ENCODE measurements around the gene GALNT18.

DNA sequence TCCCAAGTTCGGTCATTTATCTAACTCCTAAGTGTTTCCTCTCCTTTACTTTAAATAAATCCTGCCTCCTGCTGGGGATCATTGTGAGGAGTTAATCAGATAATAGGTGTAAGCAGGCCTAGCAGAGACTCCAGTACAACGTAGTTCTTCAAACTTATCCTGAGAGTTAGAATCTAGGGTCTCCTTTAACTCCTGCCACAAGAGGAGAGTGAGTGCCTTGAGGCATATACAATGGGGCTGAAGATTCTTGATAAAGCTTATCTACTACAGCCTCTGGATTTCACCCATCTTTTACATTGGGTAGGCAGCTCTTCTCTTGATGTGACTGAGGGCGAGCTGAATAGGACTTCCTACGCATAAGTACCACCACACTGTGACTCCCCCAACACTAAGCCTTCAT lies 3.1 kb upstream of the GALNT18 start:
- TF ChIP-seq BCL11A (tag by site-specific recombination; IDR thresholded peaks at IDR 0.05; ENCODE audit: low read depth) (no peak), ZNF416 (tag by site-specific recombination; IDR thresholded peaks at IDR 0.05) (no peak), ZNF664 (tag by site-specific recombination; IDR thresholded peaks at IDR 0.05) (no peak), ZNF23 (tag by site-specific recombination; IDR thresholded peaks at IDR 0.05; ENCODE audit: borderline replicate concordance) (no peak), HOXC10 (CRISPR knock-in tag; IDR thresholded peaks at IDR 0.05) (no peak), TCF7L2 (IDR thresholded peaks at IDR 0.05; ENCODE audit: borderline replicate concordance, low read depth, low read length) (no peak), GLI2 (tag by site-specific recombination; IDR thresholded peaks at IDR 0.05; ENCODE audit: borderline replicate concordance, low read depth) (no peak), GLI4 (tag by site-specific recombination; IDR thresholded peaks at IDR 0.05) (no peak)
- TF ChIP-seq, protein P1, sequence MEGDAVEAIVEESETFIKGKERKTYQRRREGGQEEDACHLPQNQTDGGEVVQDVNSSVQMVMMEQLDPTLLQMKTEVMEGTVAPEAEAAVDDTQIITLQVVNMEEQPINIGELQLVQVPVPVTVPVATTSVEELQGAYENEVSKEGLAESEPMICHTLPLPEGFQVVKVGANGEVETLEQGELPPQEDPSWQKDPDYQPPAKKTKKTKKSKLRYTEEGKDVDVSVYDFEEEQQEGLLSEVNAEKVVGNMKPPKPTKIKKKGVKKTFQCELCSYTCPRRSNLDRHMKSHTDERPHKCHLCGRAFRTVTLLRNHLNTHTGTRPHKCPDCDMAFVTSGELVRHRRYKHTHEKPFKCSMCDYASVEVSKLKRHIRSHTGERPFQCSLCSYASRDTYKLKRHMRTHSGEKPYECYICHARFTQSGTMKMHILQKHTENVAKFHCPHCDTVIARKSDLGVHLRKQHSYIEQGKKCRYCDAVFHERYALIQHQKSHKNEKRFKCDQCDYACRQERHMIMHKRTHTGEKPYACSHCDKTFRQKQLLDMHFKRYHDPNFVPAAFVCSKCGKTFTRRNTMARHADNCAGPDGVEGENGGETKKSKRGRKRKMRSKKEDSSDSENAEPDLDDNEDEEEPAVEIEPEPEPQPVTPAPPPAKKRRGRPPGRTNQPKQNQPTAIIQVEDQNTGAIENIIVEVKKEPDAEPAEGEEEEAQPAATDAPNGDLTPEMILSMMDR (tag by site-specific recombination; IDR thresholded peaks at IDR 0.05) = no peak
- TF ChIP-seq, protein P2, sequence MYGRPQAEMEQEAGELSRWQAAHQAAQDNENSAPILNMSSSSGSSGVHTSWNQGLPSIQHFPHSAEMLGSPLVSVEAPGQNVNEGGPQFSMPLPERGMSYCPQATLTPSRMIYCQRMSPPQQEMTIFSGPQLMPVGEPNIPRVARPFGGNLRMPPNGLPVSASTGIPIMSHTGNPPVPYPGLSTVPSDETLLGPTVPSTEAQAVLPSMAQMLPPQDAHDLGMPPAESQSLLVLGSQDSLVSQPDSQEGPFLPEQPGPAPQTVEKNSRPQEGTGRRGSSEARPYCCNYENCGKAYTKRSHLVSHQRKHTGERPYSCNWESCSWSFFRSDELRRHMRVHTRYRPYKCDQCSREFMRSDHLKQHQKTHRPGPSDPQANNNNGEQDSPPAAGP (tag by site-specific recombination; IDR thresholded peaks at IDR 0.05) = no peak
- TF ChIP-seq, protein P3, sequence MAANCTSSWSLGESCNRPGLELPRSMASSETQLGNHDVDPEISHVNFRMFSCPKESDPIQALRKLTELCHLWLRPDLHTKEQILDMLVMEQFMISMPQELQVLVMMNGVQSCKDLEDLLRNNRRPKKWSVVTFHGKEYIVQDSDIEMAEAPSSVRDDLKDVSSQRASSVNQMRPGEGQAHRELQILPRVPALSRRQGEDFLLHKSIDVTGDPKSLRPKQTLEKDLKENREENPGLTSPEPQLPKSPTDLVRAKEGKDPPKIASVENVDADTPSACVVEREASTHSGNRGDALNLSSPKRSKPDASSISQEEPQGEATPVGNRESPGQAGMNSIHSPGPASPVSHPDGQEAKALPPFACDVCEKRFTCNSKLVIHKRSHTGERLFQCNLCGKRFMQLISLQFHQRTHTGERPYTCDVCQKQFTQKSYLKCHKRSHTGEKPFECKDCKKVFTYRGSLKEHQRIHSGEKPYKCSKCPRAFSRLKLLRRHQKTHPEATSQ (tag by site-specific recombination; IDR thresholded peaks at IDR 0.05) = no peak
